ENCODE results near the gene SPEF1. TPM values are rescaled to one million over a fixed set of nuclear protein-coding genes. Genes with fewer than 3 reads are reported as not detected.

The SPEF1 gene
- total and polyA plus RNA-seq, 10 of the 15 experiments (the other 5 are each of a cell fraction or from before 2014, with no cell fraction given): 0.12 TPM; not detected in 9

DNA sequence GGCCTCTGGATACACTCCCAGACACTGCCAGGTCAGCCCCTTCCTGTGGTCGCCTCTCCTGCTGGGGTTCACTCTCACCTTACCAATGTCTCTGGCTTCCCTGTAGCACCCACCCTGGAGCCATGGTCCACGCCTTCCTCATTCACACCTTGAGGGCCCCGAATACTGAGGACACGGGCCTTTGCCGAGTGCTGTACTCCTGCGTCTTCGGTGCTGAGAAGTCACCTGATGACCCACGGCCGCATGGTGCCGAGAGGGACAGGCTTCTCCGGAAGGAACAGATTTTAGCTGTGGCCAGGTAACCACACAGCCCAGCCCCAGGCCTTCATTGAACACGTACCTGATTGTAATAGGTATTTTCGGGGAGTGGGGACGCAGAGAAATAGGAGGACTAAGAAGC, 40.7 kb upstream of the SPEF1 start:
- in situ Hi-C loops (cut with MboI) (no loop called here), intact Hi-C loops (cut with micrococcal nuclease; ENCODE audit: unreplicated experiment) (loop anchor here (2.0 kb wide), 4 partner anchors 23 to 73 kb away; partner anchors contain the start of gene MAVS)
- Histone ChIP-seq H3K4me2 (ENCODE audit: control insufficient read depth, insufficient read depth) (no peak overlapping the region), H3K36me3 (ENCODE audit: control insufficient read depth in 2 of 2, insufficient read depth in 2 of 2, low read length in 1 of 2) (peaks cover 5 to 9% of the 10 kb centered on the region in 2 experiments), H3K27ac (ENCODE audit: control insufficient read depth, insufficient read depth) (no peak overlapping the region), H3K4me1 (ENCODE audit: control insufficient read depth, insufficient read depth, low read length) (peaks cover 5% of the 10 kb centered on the region), H3K4me3 (no peak overlapping the region), H3K9me3 (replicated peaks; ENCODE audit: control insufficient read depth, insufficient read depth, low read length) (no peaks in the 10 kb centered on the region), H3K79me2 (ENCODE audit: control insufficient read depth, insufficient read depth, low read length) (peaks cover 7% of the 10 kb centered on the region), H3K9ac (ENCODE audit: control insufficient read depth, insufficient read depth, low read length) (no peak overlapping the region), H3K27me3 (replicated peaks in 1 of 2; ENCODE audit: control insufficient read depth in 2 of 2, insufficient read depth in 2 of 2, low read length in 1 of 2) (no peaks in the 10 kb centered on the region), H2AFZ (ENCODE audit: control insufficient read depth, low read depth, low read length) (no peak overlapping the region), H4K20me1 (ENCODE audit: control insufficient read depth, insufficient read depth) (no peaks in the 10 kb centered on the region)
- SMC1A ChIA-PET (ENCODE audit: uncharacterized antibody, unreplicated experiment): interaction anchor here (1.1 to 4.5 kb wide), 2 partner anchors 35 to 79 kb away, joined by 3 to 43 read pairs; partner anchors contain the start of gene CENPB
- FAIRE-seq: no peak
- RAD21 ChIA-PET (ENCODE audit: unreplicated experiment): interaction anchor here (0.5 to 2.4 kb wide), 4 partner anchors 9 to 251 kb away, joined by 3 to 8 read pairs (median 5); no protein-coding TSS in a partner anchor
- POLR2A ChIA-PET: interaction anchor here (0.6 to 2.6 kb wide), 6 partner anchors 11 to 1326 kb away, joined by 3 to 17 read pairs (median 6); partner anchors contain the start of gene ADISSP
- no peak for TF ChIP-seq IRF3 (IDR thresholded peaks at IDR 0.05)
- no peak for TF ChIP-seq KAT2A (conservative IDR thresholded peaks at IDR 0.05; ENCODE audit: control insufficient read depth, low read depth, low read length)
- TF ChIP-seq POLR2A (IDR thresholded peaks at IDR 0.05; ENCODE audit: low read depth, low read length): no peak
- WGBS (ENCODE audit: insufficient coverage, insufficient replicate concordance, low lambda C conversion rate, missing lambda C conversion rate): 87% methylated on average over 14 of the region's 14 CpGs
- BruUV-seq (replicated peaks): no TSS peak
- CTCF ChIA-PET: interaction anchor here (1.6 to 5.2 kb wide), 5 partner anchors 22 to 263 kb away, joined by 4 to 48 read pairs (median 30); partner anchors contain the start of gene CDC25B
- DNase-seq (ENCODE audit: low read depth, low spot score): no peak
- no peak for ATAC-seq
